ENCODE data around the gene DAP.

Gene DAP

GRCh38 chr5:10690460-10691440 is 70.3 kb downstream of the DAP start:
- TF ChIP-seq, protein P1, sequence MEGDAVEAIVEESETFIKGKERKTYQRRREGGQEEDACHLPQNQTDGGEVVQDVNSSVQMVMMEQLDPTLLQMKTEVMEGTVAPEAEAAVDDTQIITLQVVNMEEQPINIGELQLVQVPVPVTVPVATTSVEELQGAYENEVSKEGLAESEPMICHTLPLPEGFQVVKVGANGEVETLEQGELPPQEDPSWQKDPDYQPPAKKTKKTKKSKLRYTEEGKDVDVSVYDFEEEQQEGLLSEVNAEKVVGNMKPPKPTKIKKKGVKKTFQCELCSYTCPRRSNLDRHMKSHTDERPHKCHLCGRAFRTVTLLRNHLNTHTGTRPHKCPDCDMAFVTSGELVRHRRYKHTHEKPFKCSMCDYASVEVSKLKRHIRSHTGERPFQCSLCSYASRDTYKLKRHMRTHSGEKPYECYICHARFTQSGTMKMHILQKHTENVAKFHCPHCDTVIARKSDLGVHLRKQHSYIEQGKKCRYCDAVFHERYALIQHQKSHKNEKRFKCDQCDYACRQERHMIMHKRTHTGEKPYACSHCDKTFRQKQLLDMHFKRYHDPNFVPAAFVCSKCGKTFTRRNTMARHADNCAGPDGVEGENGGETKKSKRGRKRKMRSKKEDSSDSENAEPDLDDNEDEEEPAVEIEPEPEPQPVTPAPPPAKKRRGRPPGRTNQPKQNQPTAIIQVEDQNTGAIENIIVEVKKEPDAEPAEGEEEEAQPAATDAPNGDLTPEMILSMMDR (IDR thresholded peaks at IDR 0.05; ENCODE audit: low read depth, low read length, missing control alignments) = no peak
- DNase-seq (ENCODE audit: low read depth) = no peak
- no peak overlapping the region for H3K4me3 ChIP-seq (ENCODE audit: low read depth, low read length)

GRCh38 chr5:10689391-10690081 is 71.5 kb downstream of the DAP start:
- DNase-seq (ENCODE audit: low read depth) = no peak
- H3K4me3 ChIP-seq (ENCODE audit: low read depth, low read length) = no peak overlapping the region
- TF ChIP-seq, protein P1 (IDR thresholded peaks at IDR 0.05; ENCODE audit: low read depth, low read length, missing control alignments) = peak; percentile 66

GRCh38 chr5:10688651-10689171 is 72.3 kb downstream of the DAP start:
- no peak overlapping the region for H3K4me3 ChIP-seq (ENCODE audit: low read depth, low read length)
- no peak for DNase-seq (ENCODE audit: low read depth)
- TF ChIP-seq, protein P1 (IDR thresholded peaks at IDR 0.05; ENCODE audit: low read depth, low read length, missing control alignments) = no peak

- DNase-seq (ENCODE audit: low read depth) = no peak
- no peak overlapping the region for H3K4me3 ChIP-seq (ENCODE audit: low read depth, low read length)
- TF ChIP-seq, protein P1 (IDR thresholded peaks at IDR 0.05; ENCODE audit: low read depth, low read length, missing control alignments) = no peak
Observed at GRCh38 chr5:10686890-10687289, 74.1 kb downstream of the DAP start.

DNA sequence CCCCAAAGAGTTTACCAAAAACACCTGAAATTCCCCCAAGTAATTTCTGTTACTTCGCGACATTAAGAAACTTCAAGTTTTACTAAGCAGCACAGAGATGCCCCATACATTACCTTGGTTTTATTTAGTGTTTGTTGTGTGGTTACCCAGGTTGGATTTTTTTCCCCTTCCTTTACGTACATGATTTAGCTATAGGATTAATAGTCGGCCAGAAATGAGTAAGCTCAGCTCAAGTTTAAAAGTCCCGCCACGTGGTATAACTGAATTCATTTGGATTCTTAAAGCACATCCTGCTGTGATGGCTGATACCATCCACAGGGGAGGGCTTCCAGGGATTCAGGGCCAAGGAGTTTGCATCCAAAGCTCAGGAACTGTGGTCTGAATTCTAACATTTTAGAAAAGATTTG is 75.9 kb downstream of the DAP start:
- peak overlapping the region; percentile 11; the same call in 1 of the 2 replicates for H3K4me3 ChIP-seq (ENCODE audit: low read depth, low read length)
- DNase-seq (ENCODE audit: low read depth) = peak; percentile 74
- TF ChIP-seq, protein P1 (IDR thresholded peaks at IDR 0.05; ENCODE audit: low read depth, low read length, missing control alignments) = no peak

DNA sequence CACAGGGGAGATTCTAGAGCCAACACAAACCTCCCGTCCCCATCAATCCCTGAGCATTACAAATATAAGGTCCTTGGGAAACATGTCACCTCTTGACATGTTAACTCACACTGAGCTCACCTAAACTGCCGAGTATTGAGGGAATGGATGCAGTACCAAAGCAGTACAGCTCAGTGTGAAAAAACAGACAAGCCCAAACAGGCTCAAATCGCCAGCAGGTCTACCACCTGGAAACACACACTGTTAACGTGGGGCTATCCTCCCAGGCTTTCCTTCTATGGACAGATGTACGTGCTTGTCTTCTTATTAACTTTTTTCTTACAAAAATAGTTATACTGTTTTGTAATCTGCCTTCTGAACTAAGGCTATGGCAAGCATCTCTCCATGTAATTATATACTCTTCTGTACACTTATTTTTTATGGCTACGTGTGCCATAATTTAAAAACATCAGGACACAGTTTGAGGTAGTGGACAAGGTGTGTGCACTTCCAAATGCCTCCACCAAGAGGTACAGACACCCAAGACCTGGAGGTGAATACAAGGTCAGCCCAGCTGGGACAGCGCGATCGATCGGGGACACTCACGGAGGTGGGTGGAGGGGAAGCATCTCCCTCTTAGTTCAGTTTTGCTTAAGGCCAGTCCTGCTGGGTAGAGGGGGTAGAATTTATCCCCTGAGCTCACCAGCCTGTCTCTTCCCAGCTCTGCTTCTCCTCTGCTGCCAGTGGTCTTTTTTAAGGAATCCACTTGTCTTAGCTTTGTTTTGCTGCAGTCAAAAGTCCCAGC is 76.5 kb downstream of the DAP start:
- no peak for DNase-seq (ENCODE audit: low read depth)
- TF ChIP-seq, protein P1 (IDR thresholded peaks at IDR 0.05; ENCODE audit: low read depth, low read length, missing control alignments) = peak; percentile 38
- peak overlapping the region; percentile 11 for H3K4me3 ChIP-seq (ENCODE audit: low read depth, low read length)
